Tibial nerve (tissue), 4 donors: Measurements from ENCODE around the gene ZBTB43.

Experiments
- EP300 ChIP-seq, 2 donors: sonication (generic); formaldehyde crosslinking; IDR thresholded peaks; one replicate each; pipeline ENCODE4 v1.6.1; 2017; ENCODE audit warnings: antibody characterized with exemption in 2 of 2, mild to moderate bottlenecking in 1 of 2
- POLR2A ChIP-seq, 2 donors: fragments of 450-650 bp; IDR thresholded peaks; one replicate each; pipeline ENCODE4 v1.6.1; 2017; ENCODE audit warnings: antibody characterized with exemption in 2 of 2, mild to moderate bottlenecking in 2 of 2, moderate library complexity in 2 of 2
- TF ChIP-seq, protein P1 (sequence below), 5 experiments: fragments of 200-600 bp in 3 of 5; fragments of 450-650 bp in 2 of 5; sonication (generic) in 3 of 5; IDR thresholded peaks; one replicate each; pipeline ENCODE4 v1.5.1; 2016 to 2019; ENCODE audit warnings: antibody characterized with exemption in 5 of 5, mild to moderate bottlenecking in 3 of 5, moderate library complexity in 2 of 5

GRCh38 chr9:126851286-126851880 is 46.5 kb downstream of the ZBTB43 start:
- TF ChIP-seq, protein P1, sequence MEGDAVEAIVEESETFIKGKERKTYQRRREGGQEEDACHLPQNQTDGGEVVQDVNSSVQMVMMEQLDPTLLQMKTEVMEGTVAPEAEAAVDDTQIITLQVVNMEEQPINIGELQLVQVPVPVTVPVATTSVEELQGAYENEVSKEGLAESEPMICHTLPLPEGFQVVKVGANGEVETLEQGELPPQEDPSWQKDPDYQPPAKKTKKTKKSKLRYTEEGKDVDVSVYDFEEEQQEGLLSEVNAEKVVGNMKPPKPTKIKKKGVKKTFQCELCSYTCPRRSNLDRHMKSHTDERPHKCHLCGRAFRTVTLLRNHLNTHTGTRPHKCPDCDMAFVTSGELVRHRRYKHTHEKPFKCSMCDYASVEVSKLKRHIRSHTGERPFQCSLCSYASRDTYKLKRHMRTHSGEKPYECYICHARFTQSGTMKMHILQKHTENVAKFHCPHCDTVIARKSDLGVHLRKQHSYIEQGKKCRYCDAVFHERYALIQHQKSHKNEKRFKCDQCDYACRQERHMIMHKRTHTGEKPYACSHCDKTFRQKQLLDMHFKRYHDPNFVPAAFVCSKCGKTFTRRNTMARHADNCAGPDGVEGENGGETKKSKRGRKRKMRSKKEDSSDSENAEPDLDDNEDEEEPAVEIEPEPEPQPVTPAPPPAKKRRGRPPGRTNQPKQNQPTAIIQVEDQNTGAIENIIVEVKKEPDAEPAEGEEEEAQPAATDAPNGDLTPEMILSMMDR (IDR thresholded peaks at IDR 0.05): no peak
- TF ChIP-seq POLR2A (IDR thresholded peaks at IDR 0.05) (no peak), EP300 (IDR thresholded peaks at IDR 0.05) (no peak)
